H1 (cell line): Measurements from ENCODE around the gene DNMT1. TPM values are rescaled to one million over a fixed set of nuclear protein-coding genes. Genes with fewer than 3 reads are reported as not detected.

Experiments
- BACH1 ChIP-seq: IDR thresholded peaks from 2 replicates; pipeline ENCODE4 v1.6.1; 2012; ENCODE audit warnings: low read length, improper control_type of control experiment
- EP300 ChIP-seq, 2 experiments: IDR thresholded peaks; 1 replicate in 1 of 2; 2 replicates in 1 of 2; pipeline ENCODE4 v1.6.1; 2011 to 2012; ENCODE audit warnings: low read depth in 2 of 2, low read length in 2 of 2, mild to moderate bottlenecking in 2 of 2, borderline replicate concordance in 1 of 2, inconsistent platforms in 1 of 2, moderate library complexity in 1 of 2
- POU5F1 ChIP-seq: IDR thresholded peaks from 2 replicates; pipeline ENCODE4 v1.6.1; 2011; ENCODE audit warnings: low read depth, mild to moderate bottlenecking, low read length, moderate library complexity
- polyA plus RNA-seq, 7 experiments: library from polyadenylated mRNA; depleted of rRNA in 3 of 7; stranded (reverse) in 5 of 7; unstranded in 2 of 7; fragments of >200 nt in 5 of 7; fragments of 200-250 nt in 2 of 7; gene quantifications; 1 replicate in 5 of 7; 2 replicates in 1 of 7; 4 replicates in 1 of 7; pipeline versions ENCODE4 v1.2.1 to v1.2.3, GENCODE V29; 2011 to 2013; ENCODE audit warnings: missing spikeins in 2 of 7, mixed read lengths in 2 of 7
- total RNA-seq: library from RNA; stranded (reverse); fragmentation: NEBNext Ultra II Directional; extraction: Animal tissue kit (Norgen Biotek cat#: 25700); gene quantifications from 2 replicates; pipeline ENCODE4 v1.2.1, GENCODE V29; 2021
- TF ChIP-seq, protein P1 (sequence below): fragments of 300-600 bp; sonication (generic); IDR thresholded peaks from 2 replicates; pipeline ENCODE4 v1.7.1; 2012; ENCODE audit warnings: low read length, moderate library complexity, mild to moderate bottlenecking, inconsistent platforms; ENCODE audit not compliant: insufficient replicate concordance

The DNMT1 gene
- total and polyA plus RNA-seq, 2 of the 8 experiments (the other 6 are each of a cell fraction or from before 2014, with no cell fraction given), result 101 to 210 TPM

DNA sequence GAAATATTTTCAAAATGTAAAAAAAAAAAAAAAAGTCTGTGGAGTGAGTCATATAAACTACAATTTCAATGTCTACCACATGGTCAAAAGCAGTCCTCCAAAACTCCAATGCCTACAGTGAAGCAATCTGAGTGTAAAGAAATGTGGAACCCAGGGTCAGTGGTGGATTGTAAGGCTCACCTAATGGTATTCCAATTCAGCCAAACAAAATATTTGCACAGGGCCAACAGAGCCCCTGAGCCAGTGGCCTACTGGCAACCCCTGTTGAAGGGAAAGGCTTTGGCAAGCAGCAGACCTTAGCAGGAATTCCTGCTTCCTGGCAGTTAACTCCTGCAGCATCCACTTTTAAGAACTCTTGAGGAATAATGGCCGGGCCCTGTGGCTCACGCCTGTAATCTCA, 3.4 kb downstream of the DNMT1 start (continued):
- TF ChIP-seq, protein P1, sequence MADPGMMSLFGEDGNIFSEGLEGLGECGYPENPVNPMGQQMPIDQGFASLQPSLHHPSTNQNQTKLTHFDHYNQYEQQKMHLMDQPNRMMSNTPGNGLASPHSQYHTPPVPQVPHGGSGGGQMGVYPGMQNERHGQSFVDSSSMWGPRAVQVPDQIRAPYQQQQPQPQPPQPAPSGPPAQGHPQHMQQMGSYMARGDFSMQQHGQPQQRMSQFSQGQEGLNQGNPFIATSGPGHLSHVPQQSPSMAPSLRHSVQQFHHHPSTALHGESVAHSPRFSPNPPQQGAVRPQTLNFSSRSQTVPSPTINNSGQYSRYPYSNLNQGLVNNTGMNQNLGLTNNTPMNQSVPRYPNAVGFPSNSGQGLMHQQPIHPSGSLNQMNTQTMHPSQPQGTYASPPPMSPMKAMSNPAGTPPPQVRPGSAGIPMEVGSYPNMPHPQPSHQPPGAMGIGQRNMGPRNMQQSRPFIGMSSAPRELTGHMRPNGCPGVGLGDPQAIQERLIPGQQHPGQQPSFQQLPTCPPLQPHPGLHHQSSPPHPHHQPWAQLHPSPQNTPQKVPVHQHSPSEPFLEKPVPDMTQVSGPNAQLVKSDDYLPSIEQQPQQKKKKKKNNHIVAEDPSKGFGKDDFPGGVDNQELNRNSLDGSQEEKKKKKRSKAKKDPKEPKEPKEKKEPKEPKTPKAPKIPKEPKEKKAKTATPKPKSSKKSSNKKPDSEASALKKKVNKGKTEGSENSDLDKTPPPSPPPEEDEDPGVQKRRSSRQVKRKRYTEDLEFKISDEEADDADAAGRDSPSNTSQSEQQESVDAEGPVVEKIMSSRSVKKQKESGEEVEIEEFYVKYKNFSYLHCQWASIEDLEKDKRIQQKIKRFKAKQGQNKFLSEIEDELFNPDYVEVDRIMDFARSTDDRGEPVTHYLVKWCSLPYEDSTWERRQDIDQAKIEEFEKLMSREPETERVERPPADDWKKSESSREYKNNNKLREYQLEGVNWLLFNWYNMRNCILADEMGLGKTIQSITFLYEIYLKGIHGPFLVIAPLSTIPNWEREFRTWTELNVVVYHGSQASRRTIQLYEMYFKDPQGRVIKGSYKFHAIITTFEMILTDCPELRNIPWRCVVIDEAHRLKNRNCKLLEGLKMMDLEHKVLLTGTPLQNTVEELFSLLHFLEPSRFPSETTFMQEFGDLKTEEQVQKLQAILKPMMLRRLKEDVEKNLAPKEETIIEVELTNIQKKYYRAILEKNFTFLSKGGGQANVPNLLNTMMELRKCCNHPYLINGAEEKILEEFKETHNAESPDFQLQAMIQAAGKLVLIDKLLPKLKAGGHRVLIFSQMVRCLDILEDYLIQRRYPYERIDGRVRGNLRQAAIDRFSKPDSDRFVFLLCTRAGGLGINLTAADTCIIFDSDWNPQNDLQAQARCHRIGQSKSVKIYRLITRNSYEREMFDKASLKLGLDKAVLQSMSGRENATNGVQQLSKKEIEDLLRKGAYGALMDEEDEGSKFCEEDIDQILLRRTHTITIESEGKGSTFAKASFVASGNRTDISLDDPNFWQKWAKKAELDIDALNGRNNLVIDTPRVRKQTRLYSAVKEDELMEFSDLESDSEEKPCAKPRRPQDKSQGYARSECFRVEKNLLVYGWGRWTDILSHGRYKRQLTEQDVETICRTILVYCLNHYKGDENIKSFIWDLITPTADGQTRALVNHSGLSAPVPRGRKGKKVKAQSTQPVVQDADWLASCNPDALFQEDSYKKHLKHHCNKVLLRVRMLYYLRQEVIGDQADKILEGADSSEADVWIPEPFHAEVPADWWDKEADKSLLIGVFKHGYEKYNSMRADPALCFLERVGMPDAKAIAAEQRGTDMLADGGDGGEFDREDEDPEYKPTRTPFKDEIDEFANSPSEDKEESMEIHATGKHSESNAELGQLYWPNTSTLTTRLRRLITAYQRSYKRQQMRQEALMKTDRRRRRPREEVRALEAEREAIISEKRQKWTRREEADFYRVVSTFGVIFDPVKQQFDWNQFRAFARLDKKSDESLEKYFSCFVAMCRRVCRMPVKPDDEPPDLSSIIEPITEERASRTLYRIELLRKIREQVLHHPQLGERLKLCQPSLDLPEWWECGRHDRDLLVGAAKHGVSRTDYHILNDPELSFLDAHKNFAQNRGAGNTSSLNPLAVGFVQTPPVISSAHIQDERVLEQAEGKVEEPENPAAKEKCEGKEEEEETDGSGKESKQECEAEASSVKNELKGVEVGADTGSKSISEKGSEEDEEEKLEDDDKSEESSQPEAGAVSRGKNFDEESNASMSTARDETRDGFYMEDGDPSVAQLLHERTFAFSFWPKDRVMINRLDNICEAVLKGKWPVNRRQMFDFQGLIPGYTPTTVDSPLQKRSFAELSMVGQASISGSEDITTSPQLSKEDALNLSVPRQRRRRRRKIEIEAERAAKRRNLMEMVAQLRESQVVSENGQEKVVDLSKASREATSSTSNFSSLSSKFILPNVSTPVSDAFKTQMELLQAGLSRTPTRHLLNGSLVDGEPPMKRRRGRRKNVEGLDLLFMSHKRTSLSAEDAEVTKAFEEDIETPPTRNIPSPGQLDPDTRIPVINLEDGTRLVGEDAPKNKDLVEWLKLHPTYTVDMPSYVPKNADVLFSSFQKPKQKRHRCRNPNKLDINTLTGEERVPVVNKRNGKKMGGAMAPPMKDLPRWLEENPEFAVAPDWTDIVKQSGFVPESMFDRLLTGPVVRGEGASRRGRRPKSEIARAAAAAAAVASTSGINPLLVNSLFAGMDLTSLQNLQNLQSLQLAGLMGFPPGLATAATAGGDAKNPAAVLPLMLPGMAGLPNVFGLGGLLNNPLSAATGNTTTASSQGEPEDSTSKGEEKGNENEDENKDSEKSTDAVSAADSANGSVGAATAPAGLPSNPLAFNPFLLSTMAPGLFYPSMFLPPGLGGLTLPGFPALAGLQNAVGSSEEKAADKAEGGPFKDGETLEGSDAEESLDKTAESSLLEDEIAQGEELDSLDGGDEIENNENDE, result no peak
- no peak for TF ChIP-seq POU5F1
- TF ChIP-seq BACH1, result no peak
- TF ChIP-seq EP300 (IDR thresholded peaks at IDR 0.05; ENCODE audit: borderline replicate concordance in 1 of 2, low read depth in 2 of 2, low read length in 2 of 2), result no peak
